ENCODE data around the gene MEGF10. TPM values are rescaled to one million over a fixed set of nuclear protein-coding genes. Genes with fewer than 3 reads are reported as not detected.

MEGF10 gene
- total and polyA plus RNA-seq, 8 donors = 0.17 to 1.7 (median 0.76) TPM

- H3K4me1 ChIP-seq = no peaks in the 10 kb centered on the region
- ATAC-seq (no peak), DNase-seq (no peak)
- H3K4me3 ChIP-seq = no peak overlapping the region
- no peak for TF ChIP-seq CTCF (IDR thresholded peaks at IDR 0.05)
- H3K27me3 ChIP-seq = no peaks in the 10 kb centered on the region
- no peaks in the 10 kb centered on the region for H3K36me3 ChIP-seq
- H3K9me3 ChIP-seq = no peaks in the 10 kb centered on the region
- no peak overlapping the region for H3K27ac ChIP-seq
- intact Hi-C loops (cut with DNase I) = no loop called here
These were observed 47.3 kb downstream of the MEGF10 start for GRCh38 chr5:127337876-127338275.

- intact Hi-C loops (cut with DNase I) = no loop called here
- no peak for TF ChIP-seq CTCF (IDR thresholded peaks at IDR 0.05)
- DNase-seq (no peak), ATAC-seq (no peak)
- Histone ChIP-seq H3K27ac (no peak overlapping the region), H3K4me1 (no peaks in the 10 kb centered on the region), H3K4me3 (no peak overlapping the region), H3K9me3 (no peaks in the 10 kb centered on the region), H3K36me3 (no peaks in the 10 kb centered on the region), H3K27me3 (no peaks in the 10 kb centered on the region)
These were observed 47.9 kb downstream of the MEGF10 start for GRCh38 chr5:127338501-127338900.

- Histone ChIP-seq H3K4me3 (no peak overlapping the region), H3K27ac (no peak overlapping the region), H3K4me1 (no peaks in the 10 kb centered on the region), H3K36me3 (no peaks in the 10 kb centered on the region), H3K9me3 (no peaks in the 10 kb centered on the region), H3K27me3 (no peaks in the 10 kb centered on the region)
- intact Hi-C loops (cut with DNase I) = no loop called here
- ATAC-seq = no peak
- no peak for DNase-seq
- no peak for TF ChIP-seq CTCF (IDR thresholded peaks at IDR 0.05)
These were observed 50.0 kb downstream of the MEGF10 start for GRCh38 chr5:127340606-127341005.

GRCh38 chr5:127342364-127342763 is 51.8 kb downstream of the MEGF10 start:
- Histone ChIP-seq H3K4me1 (no peaks in the 10 kb centered on the region), H3K36me3 (no peaks in the 10 kb centered on the region), H3K4me3 (no peak overlapping the region), H3K9me3 (no peaks in the 10 kb centered on the region), H3K27me3 (no peaks in the 10 kb centered on the region), H3K27ac (no peak overlapping the region)
- no peak for TF ChIP-seq CTCF (IDR thresholded peaks at IDR 0.05)
- intact Hi-C loops (cut with DNase I) = no loop called here
- DNase-seq (no peak), ATAC-seq (no peak)

- intact Hi-C loops (cut with DNase I) = no loop called here
- no peaks in the 10 kb centered on the region for H3K36me3 ChIP-seq
- ATAC-seq (no peak), DNase-seq (no peak)
- no peaks in the 10 kb centered on the region for H3K27me3 ChIP-seq
- H3K27ac ChIP-seq = no peak overlapping the region
- no peak overlapping the region for H3K4me3 ChIP-seq
- no peak for TF ChIP-seq CTCF (IDR thresholded peaks at IDR 0.05)
- H3K4me1 ChIP-seq = no peaks in the 10 kb centered on the region
- H3K9me3 ChIP-seq = no peaks in the 10 kb centered on the region
These were observed 52.7 kb downstream of the MEGF10 start for GRCh38 chr5:127343313-127343712.
